ENCODE measurements around the gene KIF3C.
"Not testable (repeated sequence)": the region's sequence is repeated elsewhere in the genome, so short reads cannot be mapped to it uniquely, and the experiment has no call there.

KIF3C gene

GRCh38 chr2:25966531-25967270, 15.6 kb downstream of the KIF3C start:
- in situ Hi-C loops (cut with HindIII; ENCODE audit: low sequenced_read_pairs), result no loop called here

- in situ Hi-C loops (cut with HindIII; ENCODE audit: low sequenced_read_pairs), result no loop called here
Measured at GRCh38 chr2:25964891-25965290, 17.4 kb downstream of the KIF3C start.

DNA sequence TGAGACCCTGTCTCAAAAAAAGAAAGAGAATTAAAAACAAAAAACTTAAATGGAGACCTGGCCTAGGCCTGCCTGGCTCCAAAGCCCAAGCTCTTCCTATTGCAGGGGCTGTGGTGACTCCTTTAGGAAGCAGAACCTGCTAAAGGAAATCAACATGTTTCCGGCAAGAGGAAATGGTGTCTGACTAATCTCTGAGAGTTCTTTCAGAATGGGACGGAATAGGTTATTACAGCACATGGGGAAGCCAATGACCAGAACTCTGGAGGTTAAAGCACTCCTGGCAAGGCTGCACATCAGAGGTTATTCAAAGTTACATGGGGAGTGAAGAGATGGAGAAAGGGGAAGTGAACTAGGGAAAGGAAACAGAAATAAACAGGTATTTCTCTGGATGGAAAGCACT, 21.4 kb downstream of the KIF3C start:
- in situ Hi-C loops (cut with HindIII; ENCODE audit: low sequenced_read_pairs), result no loop called here

- in situ Hi-C loops (cut with HindIII; ENCODE audit: low sequenced_read_pairs), result no loop called here
Measured at GRCh38 chr2:25960396-25960795, 21.9 kb downstream of the KIF3C start.

GRCh38 chr2:25958611-25959010, 23.7 kb downstream of the KIF3C start:
- in situ Hi-C loops (cut with HindIII; ENCODE audit: low sequenced_read_pairs), result not testable (repeated sequence)

- in situ Hi-C loops (cut with HindIII; ENCODE audit: low sequenced_read_pairs), result no loop called here
Measured at GRCh38 chr2:25957743-25958142, 24.6 kb downstream of the KIF3C start.

- in situ Hi-C loops (cut with HindIII; ENCODE audit: low sequenced_read_pairs), result no loop called here
Measured at GRCh38 chr2:25955869-25956535, 26.3 kb downstream of the KIF3C start.

- in situ Hi-C loops (cut with HindIII; ENCODE audit: low sequenced_read_pairs), result no loop called here
Measured at GRCh38 chr2:25955036-25955435, 27.3 kb downstream of the KIF3C start.

DNA sequence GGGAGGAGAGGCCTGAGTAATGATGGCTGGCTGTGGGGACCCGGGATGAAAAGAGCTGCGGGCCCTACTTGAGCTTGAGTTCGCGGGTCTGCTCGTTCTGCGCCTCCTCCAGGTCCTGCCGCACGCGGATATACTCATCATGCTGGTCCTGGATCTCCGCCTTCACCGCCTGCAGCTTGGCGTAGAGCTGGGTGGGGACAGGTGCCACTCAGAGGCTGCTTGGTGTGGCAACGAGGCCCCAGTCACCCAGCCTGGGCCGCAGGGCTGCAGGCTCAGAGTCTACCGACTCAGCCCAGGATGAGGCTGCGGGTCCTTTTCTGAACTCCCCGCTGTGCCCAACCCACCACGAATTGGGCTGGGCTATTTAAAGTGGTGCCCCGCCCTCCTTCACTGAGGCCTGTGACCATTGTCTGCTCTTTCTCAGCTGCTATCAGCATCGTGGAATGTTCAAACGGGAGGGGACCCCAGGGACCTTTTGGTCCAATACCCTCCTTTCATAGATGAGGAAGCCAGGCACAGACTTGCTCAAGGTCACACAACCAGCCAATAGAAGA, 28.0 kb downstream of the KIF3C start:
- in situ Hi-C loops (cut with HindIII; ENCODE audit: low sequenced_read_pairs), result no loop called here

- in situ Hi-C loops (cut with HindIII; ENCODE audit: low sequenced_read_pairs), result no loop called here
Measured at GRCh38 chr2:25951071-25951547, 31.2 kb downstream of the KIF3C start.

DNA sequence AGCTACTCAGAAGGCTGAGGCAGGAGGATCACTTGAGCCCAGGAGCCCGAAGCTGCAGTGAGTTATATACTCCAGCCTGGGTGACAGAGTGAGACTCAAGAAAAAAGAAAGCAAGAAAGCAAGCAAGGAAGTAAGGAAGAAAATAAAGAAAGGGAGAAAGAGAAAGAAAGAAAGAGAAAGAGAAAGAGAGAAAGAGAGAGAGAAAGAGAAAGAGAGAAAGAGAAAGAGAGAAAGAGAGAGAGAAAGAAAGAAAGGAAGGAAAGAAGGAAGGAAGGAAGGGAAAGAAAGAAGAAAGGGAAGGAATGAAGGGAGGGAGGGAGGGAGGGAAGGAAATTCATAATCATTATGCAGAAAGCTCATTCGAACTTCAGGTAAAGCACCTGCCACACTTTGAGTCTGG, 33.9 kb downstream of the KIF3C start:
- in situ Hi-C loops (cut with HindIII; ENCODE audit: low sequenced_read_pairs), result loop anchor here (10.0 kb wide), 1 partner anchor 196 kb away; no protein-coding TSS in a partner anchor

GRCh38 chr2:25941042-25941441, 41.3 kb downstream of the KIF3C start:
- in situ Hi-C loops (cut with HindIII; ENCODE audit: low sequenced_read_pairs), result loop anchor here (10.0 kb wide), 1 partner anchor 204 kb away; no protein-coding TSS in a partner anchor

- in situ Hi-C loops (cut with HindIII; ENCODE audit: low sequenced_read_pairs), result no loop called here
Measured at GRCh38 chr2:25939257-25939668, 43.0 kb downstream of the KIF3C start.

DNA sequence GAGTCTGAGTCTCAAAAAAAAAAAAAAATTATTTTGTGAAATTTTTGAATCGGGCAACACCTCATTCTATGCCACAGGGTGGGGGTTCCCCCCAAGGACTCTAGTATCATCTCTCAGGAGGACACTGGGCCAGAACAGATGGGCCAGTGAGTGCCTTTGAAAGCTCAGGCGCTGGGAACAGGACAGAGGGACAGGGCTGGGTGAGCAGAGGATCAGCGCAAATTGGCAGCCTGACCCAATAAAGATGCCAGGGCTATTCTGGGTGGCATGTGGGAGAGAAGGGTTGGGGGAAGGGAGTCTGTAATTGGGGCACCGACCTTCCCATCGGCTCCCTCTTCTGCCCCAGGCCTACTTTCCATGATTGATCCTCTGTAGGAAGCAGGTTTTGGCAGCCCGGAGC, 44.0 kb downstream of the KIF3C start:
- in situ Hi-C loops (cut with HindIII; ENCODE audit: low sequenced_read_pairs), result no loop called here

DNA sequence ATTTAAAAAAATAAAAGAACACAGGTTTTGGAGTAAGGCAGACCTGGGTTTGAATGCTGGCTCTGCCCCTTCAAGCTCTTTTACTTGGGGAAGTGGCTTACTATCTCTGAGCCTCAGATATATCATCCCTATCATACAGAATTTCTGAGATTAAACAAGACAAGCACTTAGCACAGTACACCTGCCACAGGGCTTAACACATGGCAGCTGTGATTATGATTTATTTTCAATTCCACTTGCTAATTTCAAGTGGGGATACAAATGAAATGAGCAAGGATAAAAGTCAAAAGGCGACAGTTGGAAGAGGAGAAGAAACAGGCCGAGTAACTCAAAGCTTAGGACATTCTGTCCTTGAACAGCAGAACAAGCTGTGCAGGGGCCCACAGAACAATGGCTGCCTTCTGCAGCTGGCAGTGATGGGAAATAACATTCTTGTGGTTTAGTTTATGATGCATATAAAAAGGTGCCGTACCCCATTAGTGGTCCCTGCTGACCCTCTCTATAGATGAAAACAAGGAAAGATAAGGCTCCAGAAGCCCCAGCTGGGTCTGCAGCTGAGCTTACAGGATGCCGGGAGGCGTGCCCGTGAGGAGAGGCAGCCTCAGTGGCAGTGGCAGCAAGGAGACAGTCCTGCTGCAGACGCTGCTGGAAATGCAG, 45.3 kb downstream of the KIF3C start:
- in situ Hi-C loops (cut with HindIII; ENCODE audit: low sequenced_read_pairs), result no loop called here

DNA sequence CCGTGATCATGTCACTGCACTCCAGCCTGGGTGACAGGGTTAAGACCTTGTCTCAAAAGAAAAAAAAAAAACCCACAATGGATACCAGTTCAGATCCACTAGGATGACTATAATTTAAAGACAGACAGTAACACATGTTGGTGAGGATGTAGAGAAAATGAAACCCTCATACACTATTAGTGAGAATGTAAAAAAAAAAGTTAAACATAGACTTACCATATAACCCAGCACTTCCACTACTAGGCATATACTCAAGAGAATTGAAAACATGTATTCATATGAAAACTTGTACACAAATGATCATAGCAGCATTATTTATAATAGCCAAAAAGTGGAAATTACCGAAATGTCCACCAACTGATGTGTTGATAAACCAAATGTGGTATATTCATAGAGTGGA, 48.7 kb downstream of the KIF3C start:
- in situ Hi-C loops (cut with HindIII; ENCODE audit: low sequenced_read_pairs), result no loop called here

DNA sequence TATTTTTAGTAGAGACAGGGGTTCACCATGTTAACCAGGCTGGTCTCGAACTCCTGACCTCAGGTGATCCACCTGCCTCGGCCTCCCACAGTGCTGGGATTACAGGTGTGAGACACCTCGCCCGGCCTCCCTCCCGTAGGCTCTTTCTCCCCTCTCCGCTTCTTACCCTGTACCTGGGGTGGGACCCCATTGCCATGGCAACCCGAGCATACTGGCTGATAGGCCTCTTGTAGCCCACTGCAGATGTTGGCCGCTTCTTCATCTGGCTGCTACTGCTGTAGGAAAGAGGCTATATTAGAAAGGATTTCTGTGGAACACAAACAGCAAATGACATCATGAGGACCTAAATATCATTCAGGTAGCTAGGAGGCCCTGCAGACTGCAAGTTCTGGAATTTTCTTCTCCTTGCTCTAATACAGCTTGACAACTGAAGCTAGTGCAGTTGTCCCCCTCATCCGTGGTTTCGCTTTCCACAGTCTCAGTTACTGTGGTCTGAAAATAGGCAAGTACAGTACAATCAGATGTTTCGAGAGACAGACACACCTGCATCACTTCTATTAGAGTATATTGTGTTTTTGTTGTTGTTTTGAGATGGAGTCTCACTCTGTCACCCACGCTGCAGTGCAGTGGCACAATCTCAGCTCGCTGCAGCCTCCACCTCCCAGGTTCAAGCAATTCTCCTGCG, 52.4 kb downstream of the KIF3C start:
- in situ Hi-C loops (cut with HindIII; ENCODE audit: low sequenced_read_pairs), result loop anchor here (5.0 kb wide), 1 partner anchor 53 kb away; the partner anchor contains the start of gene ASXL2

- in situ Hi-C loops (cut with HindIII; ENCODE audit: low sequenced_read_pairs), result loop anchor here (5.0 kb wide), 1 partner anchor 51 kb away; the partner anchor contains the start of gene ASXL2
Measured at GRCh38 chr2:25928668-25929067, 53.6 kb downstream of the KIF3C start.

GRCh38 chr2:25926984-25927756, 55.1 kb downstream of the KIF3C start:
- in situ Hi-C loops (cut with HindIII; ENCODE audit: low sequenced_read_pairs), result loop anchor here (5.0 kb wide), 1 partner anchor 50 kb away; the partner anchor contains the start of gene ASXL2

GRCh38 chr2:25922501-25922900, 59.8 kb downstream of the KIF3C start:
- in situ Hi-C loops (cut with HindIII; ENCODE audit: low sequenced_read_pairs), result no loop called here

Measured in endothelial cell of hepatic sinusoid (primary cell).